GM20431 (cell line): ENCODE measurements around the gene RFC3.

Source experiments
- in situ Hi-C: fragments of 300-500 bp; cut with MseI, MboI; formaldehyde crosslinking; loops from one replicate; pipeline ENCODE4 v1.15.0; 2020; ENCODE audit warnings: low sequenced_read_pairs; ENCODE audit not compliant: unreplicated experiment

RFC3 gene

GRCh38 chr13:33860526-33860925, 42.6 kb downstream of the RFC3 start:
- in situ Hi-C loops, result no loop called here

GRCh38 chr13:33862016-33862415, 44.1 kb downstream of the RFC3 start:
- in situ Hi-C loops, result no loop called here

GRCh38 chr13:33863188-33863789, 45.3 kb downstream of the RFC3 start:
- in situ Hi-C loops, result no loop called here

GRCh38 chr13:33865945-33866344, 48.0 kb downstream of the RFC3 start:
- in situ Hi-C loops, result no loop called here

- in situ Hi-C loops, result no loop called here
Measured at GRCh38 chr13:33867472-33867871, 49.5 kb downstream of the RFC3 start.

- in situ Hi-C loops, result no loop called here
Measured at GRCh38 chr13:33868343-33868994, 50.5 kb downstream of the RFC3 start.

- in situ Hi-C loops, result no loop called here
Measured at GRCh38 chr13:33869005-33869404, 51.1 kb downstream of the RFC3 start.

- in situ Hi-C loops, result no loop called here
Measured at GRCh38 chr13:33870046-33870668, 52.2 kb downstream of the RFC3 start.

- in situ Hi-C loops, result no loop called here
Measured at GRCh38 chr13:33871207-33872004, 53.5 kb downstream of the RFC3 start.

- in situ Hi-C loops, result no loop called here
Measured at GRCh38 chr13:33872005-33872351, 54.0 kb downstream of the RFC3 start.

- in situ Hi-C loops, result no loop called here
Measured at GRCh38 chr13:33873251-33873908, 55.4 kb downstream of the RFC3 start.

GRCh38 chr13:33874871-33875270, 56.9 kb downstream of the RFC3 start:
- in situ Hi-C loops, result no loop called here

GRCh38 chr13:33875618-33876401, 57.9 kb downstream of the RFC3 start:
- in situ Hi-C loops, result no loop called here

- in situ Hi-C loops, result no loop called here
Measured at GRCh38 chr13:33876716-33877394, 58.9 kb downstream of the RFC3 start.

GRCh38 chr13:33879118-33879517, 61.2 kb downstream of the RFC3 start:
- in situ Hi-C loops, result no loop called here

GRCh38 chr13:33882804-33883203, 64.9 kb downstream of the RFC3 start:
- in situ Hi-C loops, result no loop called here

- in situ Hi-C loops, result no loop called here
Measured at GRCh38 chr13:33884531-33885220, 66.7 kb downstream of the RFC3 start.
